ENCODE data around the gene RNF150.

Gene RNF150

DNA sequence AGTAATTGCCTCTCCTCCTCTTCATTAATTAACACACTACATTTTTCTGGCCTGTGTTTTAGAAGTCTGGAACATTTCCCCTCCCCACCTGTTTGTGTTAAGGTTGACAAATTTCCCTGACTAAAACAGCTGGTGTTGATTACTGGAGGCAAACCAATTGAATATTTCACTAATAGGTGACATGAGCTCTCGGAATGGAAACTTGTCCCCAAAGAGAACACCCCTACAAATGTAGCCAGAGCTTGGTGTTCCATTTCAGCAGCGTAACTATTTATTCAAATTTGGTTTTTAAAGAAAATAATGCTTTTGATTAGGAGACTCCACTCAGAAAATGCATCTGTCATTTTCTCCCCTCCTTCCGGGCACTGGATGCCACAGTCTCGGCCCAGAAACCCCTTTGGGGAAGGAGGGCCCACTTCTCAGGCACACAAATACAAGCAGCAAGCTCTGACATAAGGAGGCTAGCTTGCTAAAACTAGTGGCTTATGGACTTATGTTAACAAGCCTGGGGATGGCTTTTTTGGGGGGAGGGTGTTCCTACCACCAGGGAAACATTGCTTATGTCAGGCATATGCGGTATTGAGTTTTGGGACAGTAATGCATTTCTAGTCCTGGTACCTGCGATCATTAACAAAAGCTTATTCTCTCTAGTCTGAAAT, 2.2 kb downstream of the RNF150 start:
- DNase-seq: no peak

DNA sequence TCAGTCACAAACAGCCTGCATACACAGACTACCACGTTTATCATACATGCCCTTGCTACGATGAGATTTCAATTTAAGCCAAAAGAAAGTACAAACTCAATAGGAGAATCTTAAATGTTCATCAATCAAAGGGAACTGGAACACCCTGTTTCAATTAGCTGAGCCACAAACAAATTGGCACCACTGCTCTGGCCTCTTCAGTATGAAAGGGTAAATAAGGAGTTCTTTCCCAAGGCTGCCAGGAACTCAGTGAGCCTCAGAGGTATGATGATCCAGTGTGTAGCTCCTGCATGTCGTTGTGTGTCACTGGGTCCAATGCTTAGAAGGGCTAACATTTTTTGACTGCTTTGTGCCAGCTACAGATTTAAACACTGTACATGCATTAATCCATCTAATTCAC, 5.4 kb downstream of the RNF150 start:
- DNase-seq: no peak

DNA sequence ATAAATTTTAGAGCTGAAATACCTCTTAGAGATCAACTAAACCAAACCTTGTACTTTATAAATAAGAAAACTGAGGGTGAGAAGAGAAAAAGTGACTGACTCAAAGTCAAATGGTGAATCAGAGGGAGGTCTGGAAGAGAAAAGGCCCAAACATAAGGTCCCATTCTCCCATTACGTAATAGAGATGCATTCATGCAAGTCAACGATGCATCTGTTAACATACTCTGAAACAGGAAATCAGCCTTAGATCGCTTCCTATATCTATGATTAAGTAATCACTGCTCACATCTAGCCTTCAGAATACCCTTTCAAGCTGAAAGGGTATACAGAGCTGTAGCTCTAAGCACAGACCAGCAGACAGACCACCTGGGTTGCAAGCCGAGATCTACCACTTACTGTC, 6.5 kb downstream of the RNF150 start:
- DNase-seq: no peak

DNA sequence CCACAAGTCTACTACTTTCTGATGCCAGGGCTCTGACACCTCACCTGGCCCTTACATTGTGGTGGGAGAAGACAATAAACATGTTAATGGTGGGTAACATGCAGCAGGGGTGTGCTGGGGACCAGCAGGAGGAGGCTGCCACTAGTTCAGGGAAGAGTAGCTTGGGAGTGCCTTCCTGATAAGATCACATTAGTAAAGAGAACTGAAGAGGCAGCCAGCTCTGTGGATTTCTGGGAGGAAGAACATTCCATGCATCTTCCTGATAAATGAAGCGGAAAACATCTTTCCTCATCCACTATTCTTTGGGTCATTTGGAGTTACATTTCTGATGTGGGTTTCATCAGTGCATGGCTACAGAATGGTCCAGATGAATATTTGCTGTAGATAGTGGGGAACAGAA, 9.0 kb downstream of the RNF150 start:
- no peak for DNase-seq

DNA sequence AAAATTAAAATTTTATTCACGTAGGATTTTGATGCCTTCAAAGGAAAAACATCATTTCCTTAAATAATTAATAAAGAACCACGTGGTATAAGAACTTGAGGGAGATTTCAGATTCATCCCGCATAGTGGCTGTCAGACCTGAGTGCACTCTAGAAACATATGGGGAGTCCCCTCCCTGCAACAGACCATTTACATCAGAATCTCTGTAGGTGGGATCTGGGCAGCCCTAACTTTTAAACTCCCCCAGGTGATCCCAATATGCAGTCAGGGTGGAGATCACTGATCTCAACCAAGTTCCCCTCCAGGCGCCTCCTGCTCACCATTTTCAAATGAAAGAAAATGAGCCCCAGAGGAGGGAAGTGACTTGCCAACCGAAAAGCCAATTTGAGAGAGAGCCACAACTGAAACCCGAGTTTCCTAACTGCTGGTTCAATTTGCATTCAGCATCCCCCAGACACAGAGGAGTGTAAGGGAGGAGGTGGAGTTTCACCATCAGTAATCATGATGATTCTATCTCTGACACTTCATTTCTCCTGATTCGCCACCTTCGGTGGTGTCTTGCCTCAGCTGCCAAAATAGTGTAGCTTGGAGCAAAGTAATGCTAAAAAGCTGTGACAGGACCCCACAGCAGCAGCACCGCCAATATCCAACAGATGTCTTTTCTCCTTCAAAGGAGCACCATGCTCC, 11.4 kb downstream of the RNF150 start:
- no peak for DNase-seq

DNA sequence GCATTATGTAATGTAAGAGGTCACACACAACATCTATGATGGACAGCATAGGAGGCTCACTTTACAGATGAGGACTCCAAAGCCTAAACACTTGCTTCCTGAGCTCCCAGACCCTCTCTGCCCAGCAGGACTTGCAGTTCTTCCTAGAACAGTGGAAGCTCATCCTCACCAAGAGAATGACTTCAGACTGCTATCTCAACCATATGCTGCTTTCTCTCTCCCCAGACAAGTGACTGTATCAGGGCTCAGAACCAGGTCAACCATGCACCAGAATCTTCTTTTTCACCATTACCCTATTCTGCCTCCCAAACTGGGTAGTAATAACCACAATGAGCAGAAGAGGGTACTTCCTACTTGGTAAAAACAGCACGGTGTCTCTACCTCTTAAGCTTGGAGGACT, 12.2 kb downstream of the RNF150 start:
- DNase-seq: no peak

DNA sequence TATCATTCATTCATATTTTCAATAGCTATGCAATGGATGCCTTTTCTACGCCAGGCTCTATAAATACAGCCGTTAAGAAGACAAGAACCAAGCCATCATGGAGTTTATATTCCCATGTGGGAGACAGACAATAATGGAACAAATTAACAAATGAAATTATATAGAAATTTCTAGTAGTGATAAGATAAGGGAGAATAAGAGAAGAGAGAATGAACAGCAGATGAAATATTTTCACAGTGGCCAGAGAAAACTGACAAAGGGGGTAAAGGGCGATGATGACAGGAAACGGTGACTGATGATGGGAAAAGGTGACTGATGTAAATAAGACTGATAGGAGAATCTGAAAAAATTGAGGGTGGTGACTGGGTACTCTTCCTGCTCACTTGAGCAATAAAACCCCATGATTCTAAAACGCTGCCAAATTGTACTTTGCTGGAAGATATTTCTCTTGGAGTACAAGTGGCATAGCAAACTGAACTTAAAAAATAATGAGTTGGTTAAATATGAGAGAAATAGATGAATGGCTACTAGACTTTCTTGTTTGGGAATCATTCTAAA, 13.2 kb downstream of the RNF150 start:
- DNase-seq: no peak

DNA sequence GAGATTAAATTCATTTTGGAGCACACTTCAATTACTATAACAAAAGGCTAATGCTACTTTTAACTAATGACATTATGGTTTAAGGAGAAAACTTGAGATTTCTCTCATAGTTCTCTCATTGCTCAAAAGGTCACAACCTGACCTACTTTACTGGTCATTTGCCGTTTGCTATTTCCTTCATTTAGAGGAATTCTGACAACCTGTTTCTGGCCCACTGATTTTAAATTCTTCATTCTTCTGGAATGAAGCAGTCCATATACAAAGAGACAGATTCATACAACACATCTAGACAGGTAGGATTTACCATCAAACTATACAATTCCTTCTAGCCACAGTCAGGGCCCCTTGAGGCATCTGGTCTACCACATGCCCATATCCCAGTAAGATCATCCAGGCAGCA, 14.2 kb downstream of the RNF150 start:
- no peak for DNase-seq

DNA sequence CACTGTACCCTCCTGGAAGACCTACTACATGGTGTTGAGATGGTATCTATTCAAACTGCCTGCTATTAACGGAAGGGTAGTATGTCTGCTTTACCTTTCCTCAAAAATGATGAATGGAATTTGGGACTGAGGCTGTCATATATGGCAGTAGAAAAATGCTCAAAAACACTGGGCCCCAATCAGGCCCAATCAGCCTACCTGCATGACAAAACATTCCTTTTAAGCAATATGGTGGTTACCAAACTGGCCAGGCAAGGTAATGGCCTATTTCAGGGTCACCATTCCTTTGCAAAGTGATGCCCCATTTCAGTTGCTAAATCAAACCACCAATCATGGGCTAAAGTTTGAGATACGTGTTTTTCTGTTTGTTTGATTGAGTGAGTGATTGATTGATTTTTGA, 14.9 kb downstream of the RNF150 start:
- no peak for DNase-seq

DNA sequence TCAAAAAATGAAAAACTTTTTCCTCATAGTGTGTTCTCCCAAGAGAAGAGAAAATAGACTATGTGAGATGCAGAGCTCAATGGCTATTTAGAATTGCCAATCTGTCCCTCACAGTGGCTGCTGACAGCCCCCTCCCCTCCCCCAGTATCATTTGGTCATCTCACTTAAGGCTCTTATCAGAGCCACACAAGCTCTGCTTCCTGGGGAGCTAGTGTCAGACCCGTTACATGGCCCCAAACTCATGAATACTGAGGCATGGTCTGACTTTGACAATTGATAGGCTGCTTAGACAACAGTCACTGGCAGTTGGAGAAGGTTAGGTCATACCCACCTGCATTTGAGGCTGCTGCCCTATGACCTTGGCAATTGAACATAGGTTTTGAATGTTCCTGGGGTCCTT, 15.3 kb downstream of the RNF150 start:
- DNase-seq: no peak

DNA sequence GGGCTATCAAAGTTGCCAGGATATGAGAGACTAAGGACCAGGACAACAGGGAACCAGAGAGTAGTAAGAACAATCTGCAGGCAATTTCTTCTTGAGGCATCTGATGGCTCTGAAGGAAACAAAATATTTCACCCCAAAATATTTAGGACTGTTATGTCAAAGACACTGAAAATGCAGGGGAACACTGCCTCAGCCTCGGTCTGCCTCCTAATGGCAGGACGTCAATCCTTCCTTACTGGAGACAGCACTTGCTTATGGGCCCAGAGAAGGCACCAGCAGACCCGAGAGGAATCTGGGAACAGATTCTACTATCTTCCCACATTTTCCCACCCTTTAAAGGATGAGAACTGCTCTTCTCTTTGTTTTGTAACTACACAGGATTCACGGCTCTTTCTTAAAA, 23.3 kb downstream of the RNF150 start:
- DNase-seq: no peak

DNA sequence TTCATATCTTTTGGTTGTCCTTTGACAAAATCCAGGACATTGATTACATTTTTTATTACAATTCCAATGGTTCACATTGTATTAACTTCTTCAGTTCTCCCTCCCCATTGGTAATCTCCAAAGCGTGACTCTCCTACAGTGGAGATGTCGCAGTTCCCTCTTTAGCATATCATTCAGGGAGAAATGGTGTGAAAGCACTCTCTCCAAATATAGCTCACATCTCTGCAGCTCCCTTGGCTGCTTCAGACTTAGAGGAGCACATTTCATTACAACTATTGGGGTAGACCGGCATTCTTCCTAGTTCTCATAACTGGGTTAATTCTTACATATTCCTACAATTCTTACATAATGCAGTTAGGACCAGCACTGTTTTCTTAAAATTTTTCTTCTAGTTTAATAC, 25.3 kb downstream of the RNF150 start:
- no peak for DNase-seq

DNA sequence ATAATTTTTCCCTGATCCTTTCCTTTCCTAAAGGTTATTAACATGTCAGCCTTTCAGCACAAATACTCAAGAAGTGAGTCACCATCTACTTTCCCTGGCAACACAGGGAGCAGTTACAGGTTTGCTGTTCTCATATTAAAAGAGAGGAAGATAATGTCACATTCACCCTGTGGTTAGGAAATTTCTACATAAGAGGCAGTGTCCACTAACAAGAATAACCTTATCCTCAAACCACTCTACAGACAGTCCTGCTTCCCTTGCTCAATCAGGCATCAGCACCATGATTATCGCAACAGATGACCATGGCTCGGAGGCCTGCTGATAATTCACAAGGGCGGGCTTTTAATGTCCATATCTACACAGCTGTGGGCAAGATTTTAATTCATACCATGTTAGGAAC, 30.9 kb downstream of the RNF150 start:
- DNase-seq: no peak

DNA sequence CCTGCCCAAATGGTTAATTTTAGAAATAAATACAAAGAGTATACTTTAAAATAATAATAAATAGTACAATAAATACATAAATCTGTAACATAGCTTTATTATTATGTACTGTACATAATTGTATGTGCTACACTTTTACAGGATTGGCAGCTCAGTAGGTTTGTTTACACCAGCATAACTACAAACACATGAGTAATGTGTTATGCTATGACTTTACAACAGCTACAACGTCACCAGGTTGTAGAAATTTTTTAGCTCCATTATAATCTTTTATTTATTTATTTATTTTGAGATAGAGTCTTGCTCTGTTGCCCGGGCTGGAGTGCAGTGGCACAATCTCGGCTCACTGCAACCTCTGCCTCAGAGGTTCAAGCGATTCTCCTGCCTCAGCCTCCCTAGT, 31.8 kb downstream of the RNF150 start:
- DNase-seq: no peak

DNA sequence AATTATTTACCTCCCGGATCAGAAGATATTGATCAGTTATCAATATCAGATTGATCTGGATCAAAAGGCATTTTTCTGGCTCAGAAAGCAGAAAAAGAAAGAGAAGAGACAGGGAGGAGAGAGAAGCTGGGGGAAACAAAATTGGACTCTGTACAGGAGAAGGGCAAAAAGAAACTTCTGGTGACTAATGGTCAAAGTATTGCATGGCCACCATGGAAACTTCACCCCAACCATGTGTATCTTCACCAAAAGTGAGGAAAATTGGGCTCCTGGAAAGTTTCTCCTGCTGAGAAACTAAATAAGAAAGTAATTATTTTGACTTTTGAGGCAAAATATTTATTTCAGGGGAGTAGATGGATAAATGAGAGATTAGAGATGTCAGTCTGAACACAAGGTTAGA, 33.9 kb downstream of the RNF150 start:
- DNase-seq: no peak

DNA sequence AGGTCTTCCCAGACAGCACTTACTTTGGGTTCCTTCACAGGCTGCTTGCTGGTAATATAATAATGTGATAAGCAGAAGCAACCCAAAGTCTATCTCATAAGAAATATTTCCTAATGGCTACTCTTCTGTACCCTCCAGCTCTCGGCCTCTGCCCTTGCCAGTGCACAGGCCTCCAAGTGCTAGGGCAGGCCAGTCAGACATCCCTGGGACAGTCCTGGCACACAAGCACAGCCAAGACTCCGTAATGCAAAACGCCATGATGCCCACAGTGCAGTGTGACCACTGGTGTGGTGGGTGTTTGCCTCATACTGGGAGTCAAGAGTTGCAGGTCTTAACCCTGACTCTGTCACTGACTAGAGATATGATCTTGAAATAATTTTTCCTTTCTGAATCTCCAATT, 35.1 kb downstream of the RNF150 start:
- DNase-seq: no peak

DNA sequence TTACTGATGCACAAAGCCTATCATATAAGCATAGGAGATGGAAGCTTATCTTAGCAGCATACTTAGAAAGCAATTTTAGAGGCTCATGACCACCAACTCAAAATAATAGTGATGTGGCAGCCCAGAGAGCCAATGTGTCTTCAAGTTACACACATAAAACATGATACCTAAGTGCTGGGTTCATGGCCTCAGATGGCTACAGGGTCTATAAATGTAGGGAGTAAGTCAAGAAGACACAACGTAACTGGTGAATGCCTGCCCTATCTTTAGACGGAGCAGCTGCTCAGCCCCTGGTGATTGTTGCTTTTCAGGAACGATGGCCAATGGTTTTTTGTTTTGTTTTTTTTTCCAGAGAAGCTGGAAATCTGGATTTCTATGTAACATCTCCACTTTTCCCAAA, 42.8 kb downstream of the RNF150 start:
- DNase-seq: no peak

DNA sequence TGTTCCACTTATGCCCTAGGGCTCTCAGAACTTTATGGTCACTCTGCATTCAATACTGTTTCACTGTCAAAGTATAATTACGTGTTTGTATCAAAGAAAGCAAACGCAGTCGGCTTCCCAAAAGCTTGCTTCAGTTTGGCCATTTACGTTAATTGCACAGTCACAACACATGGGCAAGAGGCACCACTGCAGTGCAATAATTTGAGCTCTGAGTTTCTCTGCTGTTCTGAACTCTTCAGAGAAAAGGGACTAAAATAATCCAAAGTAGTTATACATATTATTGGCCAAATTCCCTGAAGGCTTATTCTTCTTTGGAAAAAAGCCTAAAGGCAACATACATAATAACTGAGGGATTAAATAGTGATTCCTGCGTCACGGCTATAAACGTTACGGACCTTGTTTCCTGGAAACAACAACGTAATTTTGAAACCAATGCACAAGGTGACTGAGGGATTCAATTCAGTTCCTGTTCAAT, 51.3 kb downstream of the RNF150 start:
- no peak for DNase-seq

DNA sequence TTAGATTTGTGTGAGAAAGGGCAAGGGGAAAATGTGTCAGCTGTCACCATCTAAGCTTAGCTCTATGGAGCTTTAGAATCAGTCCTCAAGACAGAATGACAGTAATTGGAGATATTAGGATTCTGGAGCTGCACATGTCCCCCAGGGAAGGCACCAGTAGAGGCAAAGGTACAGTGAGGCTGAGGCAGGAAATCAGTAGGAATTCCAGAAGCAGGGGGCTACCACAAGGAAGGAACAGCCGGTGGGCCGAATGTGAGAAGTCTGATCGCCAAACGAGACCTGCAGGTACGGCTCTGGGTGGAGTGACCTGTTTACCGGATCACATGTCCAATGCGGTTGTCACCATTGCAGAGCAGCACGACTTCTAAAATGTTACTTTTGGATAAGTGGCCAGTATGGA, 52.6 kb downstream of the RNF150 start:
- DNase-seq: no peak

DNA sequence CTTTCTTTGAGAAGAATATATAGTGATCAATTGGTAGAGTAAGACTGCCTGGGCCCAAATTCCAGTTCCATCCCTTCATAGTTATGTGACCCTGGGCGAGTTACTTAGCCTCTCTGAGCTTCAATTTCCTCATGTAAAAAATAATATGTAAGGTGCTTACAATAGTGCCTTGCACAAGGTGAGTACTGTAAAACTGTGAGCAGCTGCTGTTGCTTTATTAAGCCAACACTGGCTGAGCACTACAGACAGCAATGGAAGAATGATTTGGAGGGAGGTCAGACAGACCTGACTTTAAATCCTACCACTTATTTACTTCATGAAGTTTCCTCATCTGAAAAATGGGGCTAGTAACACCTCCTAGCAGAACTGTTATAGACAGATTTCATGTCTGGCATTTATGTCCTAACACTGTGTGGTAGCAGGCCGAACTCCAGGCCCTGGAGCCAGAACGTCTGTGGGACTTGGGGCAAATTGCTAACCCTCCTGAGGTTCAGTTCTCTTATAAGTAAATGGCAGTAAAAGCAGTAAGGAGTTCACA, 53.8 kb downstream of the RNF150 start:
- no peak for DNase-seq

DNA sequence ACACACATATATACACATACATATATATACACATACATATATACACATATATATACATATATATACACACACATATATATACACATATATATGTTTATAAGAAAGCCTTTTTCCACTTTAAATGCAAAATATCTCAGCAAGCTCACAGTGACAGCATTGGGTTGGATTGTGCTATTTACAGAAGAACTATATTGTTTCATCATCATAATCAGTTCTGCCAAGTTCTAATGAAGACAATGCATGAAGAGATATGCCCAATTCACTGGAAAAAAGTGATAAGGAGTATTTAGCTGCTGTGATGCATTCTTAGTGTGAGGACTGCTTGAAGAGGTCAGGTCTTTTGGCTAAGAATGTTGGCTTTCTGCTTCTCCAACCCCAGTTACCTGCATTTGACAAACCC, 54.4 kb downstream of the RNF150 start:
- no peak for DNase-seq

DNA sequence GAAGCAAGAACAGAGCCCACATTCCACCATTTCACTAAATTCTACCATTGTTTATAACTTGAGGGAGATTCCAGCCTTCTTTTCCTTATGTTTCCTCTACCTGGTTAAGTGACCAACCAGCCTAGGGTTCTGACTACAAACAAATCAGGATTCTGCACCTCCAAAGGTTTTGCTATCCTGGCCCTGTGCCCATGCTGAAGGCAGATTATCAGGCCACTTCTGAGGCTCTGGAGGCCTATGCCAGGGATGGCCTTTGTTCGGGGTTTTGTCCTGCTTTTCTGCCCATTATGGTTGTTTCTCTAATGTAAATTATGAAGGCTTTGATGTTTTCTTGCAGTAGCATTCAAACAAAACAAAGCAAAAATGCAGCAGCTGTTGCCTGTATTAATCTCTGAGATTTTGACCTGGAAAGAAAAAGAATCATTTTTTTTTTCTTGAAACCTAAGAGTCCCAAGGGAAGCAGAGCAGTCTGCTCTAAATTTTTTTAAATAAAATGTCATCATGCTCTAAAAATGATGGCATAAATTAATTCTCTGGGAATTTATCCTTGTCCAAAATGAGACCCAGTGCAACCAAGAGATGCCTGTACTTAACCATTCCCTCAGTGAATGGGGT, 55.6 kb downstream of the RNF150 start:
- no peak for DNase-seq

DNA sequence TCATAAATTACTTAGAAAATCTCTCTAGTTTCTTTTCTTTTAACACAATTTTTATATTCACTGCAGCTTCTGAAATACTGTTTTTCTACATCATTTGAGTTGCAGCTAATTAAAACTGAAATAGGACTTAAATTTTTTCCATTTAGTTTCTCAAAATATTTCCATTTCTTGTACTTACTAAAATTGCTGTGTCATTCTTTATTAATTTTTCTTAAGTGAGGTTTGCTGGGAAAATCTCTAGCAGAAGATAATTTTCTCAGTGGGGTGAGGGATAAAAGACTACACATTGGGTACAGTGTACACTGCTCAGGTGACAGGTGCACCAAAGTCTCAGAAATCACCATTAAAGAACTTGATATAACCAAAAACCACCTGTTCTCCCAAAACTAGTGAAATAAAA, 57.7 kb downstream of the RNF150 start:
- DNase-seq: no peak

All from SHP77 treated with DMSO at 0.1 percent for 48 hours (cell line).